GM21360 (cell line): Measurements from ENCODE around the gene MORN4.
"Not testable (repeated sequence)": the region's sequence is repeated elsewhere in the genome, so short reads cannot be mapped to it uniquely, and the experiment has no call there.

Source experiments
- ATAC-seq: cut with Tn5 transposase; IDR thresholded peaks from one replicate; pipeline ENCODE4 v1.9.1; 2021; ENCODE audit warnings: mild to moderate bottlenecking, moderate library complexity; ENCODE audit not compliant: unreplicated experiment

The MORN4 gene

DNA sequence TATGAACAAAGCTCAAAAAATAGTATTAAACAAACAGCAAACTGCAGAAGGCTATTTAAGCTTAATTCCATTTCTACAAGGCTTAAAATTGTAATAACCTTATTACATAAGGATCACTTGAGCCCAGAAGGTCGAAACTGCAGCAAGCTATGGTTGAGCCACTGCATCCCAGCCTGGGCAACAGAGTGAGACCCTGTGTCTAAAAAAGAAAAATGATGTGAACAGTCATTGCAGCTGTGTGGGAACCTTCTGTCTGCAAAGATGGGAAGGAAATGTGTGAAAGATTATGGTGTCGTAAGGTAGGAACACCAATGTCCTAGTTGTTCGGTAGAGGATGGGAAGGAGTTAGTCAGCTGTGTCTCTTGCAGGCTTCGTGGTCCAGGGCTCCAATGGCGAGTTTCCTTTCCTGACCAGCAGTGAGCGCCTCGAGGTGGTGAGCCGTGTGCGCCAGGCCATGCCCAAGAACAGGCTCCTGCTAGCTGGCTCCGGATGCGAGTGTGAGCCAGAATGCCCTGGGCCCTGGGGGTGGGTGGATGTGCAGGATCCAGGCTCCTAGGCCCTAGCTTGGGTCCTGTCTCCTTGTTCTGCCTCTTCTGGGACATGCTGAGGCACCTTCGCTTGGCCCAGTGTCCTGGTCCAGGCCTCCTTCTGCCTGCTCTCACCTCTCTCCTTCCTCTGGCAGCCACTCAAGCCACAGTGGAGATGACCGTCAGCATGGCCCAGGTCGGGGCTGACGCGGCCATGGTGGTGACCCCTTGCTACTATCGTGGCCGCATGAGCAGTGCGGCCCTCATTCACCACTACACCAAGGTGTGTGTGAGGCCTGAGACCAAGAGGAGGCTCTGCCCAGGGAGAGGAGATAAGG lies 34.7 kb downstream of the MORN4 start:
- no peak for ATAC-seq

DNA sequence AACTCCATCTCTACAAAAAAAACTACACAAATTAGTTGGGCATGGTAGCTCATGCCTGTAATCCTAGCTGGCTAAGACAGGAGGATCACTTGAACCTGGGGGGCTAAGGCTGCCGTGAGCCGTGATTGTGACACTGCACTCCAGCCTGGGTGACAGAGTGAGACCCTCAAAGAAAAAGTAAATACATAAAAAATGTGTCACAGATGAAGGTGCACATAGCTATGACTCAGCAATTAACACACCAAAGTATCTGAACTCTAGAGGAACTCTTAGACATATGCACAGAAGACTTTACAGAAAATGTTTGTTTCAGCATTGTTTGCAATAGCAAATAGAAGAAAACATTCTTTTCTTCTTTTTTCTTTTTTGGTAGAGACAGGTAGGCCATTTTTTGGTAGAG lies 35.5 kb downstream of the MORN4 start:
- no peak for ATAC-seq

DNA sequence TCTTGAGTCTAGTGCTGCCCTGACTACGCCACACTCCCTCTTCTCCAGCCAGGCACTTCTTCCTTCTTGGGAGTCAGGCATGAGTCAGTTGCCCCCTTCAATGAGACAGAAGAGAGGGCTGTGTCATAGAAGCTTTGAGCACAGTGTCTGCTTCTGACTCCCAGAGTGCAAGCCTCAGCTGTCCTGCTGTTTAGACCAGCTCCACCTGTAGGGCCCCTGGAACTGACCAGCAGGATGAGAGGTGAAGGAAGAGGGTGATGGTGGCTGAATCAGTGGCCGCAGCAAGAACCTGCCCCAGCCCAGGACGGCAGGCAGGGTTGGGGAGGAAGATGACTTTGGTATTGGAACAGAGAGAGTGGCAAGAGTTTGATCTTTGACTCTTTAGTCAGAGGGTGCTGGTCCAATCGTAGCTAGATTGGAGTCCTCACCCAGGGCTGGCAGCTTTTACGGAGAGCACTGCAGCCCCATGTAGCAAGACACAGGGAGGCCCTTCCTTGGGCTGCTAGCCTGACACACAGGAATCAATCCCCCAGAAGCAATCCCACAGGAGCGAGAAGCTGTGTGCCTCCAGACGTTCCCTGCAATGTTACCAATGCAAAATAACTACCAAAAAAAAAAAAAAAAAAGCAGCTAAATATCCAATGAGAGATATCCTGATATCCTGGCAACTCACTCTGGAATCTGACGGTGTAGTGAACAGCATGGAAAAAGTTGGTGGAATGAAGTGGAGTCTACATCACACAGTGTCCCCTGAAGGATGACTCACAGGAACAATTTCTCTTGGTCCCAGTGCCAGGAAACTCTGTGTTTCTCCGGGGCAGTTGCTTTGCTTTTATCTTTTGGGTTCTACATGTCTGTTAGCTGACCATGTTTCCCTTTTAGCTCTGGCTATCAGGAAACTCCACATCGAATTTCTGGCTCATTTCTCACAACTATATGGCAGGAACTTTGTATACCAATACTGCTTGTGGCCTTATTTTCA lies 36.9 kb downstream of the MORN4 start:
- no peak for ATAC-seq

DNA sequence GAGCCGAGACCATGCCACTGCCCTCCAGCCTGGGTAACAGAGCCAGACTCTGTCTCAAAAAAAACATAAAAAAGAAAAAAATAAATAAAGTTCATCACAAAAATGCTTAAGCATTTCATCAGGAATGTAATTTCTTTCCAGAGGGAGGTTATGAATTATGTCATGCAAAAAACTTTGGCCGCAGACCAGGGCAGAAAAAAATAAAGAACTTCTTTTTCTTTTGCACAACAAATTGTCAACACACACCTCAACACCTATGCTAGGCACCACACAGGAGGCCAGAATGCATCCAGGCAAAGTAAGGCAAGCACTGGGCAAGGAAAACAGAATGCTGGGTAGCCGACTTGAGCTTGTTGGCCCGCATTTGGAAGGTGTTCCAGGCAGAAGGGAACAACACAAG lies 39.9 kb downstream of the MORN4 start:
- ATAC-seq, result no peak

DNA sequence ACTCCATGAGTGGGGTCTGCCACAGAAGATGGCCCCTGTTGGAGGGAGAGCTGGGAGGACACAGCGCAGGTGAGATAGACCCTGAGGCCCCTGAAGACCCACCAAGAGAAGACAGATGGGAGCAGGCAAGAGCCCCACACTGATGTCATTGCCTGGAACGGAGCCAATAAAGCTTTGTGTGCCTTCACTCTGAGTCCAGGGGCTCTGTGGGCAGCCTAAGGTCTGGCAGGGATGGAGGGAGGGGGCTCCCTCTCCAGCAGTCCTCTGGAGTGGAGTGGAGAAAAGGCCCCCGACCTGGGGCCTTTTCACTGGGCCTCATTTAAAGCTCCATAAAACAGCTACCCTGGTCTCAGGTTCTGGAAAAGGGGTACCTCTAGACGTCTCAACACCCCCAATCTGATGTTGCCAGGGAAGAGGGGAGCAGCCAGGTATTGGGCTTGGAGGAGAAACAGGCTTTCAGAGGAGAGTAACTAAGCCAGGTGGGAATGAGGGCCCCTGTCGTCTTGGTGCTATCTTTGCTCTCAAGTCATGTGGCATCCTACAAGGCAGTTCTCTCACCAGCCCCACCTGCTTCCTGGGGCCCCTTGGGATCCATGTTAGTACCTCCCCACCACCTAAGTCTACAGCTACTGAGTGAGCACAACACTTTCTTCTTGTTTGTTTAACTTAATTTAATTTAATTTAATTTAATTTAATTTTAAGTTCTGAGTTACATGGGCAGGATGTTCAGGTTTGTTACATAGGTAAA lies 42.4 kb downstream of the MORN4 start:
- no peak for ATAC-seq

DNA sequence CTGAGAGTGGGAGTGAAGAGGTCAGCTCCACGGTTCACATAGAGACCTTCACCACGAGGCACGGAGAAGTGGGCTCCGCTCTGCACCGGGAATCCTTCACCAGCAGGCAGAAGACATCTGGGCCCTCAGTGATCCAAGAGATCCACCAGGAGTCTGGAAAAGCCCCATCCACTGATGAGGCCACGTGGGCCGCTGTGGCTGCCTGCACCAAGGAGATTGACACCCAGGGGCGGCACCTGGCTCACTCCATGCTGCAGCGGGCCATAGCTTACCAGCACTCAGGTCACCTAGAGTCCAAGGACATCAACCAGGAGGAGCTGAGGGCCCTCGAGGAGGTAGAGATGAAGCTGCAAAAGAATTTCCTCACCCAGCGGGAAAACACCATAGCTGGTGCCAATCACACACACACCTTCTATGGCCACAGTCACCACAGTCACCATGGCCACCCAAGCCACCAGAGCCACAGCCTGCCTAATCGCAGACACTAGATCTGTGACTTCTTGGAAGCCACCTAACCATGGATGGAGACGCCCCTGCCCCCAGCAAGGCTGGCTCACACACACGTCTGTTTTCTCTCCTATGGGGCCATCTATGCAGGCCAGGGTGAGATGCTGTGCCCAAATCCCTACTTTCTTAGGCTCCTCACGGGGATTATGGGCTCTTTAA lies 43.1 kb downstream of the MORN4 start:
- no peak for ATAC-seq

DNA sequence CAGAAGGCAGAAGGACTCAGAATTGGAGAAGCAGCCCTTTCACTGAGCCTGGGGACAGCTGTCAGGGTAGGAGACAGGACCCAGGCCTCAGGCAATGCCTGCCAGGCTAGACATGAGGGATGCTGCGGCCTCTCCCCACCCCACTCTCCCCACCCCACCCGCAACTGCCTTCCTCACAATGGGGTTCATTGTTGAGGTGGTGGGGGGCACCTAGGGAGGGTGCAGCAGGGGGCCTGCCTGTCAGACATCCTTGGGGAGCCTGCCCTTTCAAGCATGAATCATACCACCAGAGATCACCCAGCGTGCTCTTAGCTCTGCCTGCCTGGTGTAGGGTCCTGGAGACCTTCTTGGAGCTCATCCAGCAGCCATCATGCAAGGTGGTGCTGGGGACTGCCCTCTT lies 43.8 kb downstream of the MORN4 start, which contains the start of gene C10orf62:
C10orf62 (plus strand) TSS at position 243 of the 400 bp plus-strand sequence. CDS start 177 bp downstream, outside the sequence.
- ATAC-seq, result no peak

DNA sequence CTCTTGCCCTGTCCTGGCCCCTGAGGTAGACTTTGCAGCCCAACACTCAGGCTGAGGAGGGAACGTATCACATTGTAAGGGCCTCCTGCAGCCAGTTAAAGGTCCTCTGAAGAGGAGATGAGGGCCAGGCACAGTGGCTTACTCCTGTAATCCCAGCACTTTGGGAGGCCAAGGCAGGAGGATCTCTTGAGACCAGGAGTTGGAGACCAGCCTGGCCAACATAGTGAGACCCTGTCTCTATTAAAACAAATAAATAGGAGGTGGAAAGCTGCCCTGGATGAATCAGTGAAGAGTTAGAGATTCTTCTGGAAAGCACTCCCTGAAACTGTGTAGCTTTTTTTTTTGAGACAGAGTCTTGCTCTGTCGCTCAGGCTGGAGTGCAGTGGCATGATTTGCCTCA lies 46.1 kb downstream of the MORN4 start:
- ATAC-seq, result no peak

DNA sequence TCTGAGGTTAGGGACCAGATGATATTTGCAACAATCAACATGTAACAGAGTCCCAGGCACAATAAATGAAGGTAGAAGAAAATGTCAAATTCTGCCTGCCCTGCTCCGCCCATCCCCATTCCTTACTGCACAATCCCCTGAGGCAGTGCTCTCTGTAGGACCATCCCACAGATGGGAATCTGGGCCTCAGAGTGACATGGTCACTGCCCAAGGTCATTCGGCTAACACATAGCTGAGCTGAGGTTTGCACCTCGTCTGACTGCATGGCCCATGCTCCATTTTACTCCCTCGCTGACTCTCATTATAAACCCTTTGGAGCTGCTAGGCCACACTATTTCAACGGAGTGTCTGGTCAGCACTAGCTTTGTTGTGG lies 47.9 kb downstream of the MORN4 start:
- no peak for ATAC-seq

DNA sequence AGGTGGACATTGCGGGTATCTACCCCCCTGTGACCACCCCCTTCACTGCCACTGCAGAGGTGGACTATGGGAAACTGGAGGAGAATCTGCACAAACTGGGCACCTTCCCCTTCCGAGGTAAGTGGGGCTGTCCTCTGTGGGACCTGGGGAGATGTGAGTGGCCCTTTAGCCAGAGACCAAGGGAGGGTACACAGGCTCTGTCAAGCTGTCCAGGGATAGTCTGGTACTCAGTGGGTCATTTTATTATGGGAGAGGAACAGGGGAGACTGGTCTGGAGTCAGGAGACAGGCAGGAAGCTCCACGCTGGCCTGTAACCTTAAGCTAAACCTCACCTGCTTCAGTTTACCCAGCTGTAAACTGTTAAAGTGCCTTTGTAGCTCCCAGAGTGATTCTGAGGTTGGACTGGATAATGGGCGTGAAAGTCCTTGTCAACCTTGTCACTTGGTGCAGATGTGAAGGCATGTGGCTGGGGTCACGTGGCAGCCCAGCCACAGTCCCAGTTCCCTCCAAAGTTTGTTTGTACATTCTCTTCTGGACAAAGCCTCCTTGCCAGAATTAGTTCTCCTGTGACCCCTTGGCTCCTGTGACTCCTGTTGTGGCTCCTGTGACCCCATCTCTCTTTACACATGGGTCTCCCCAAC lies 48.4 kb downstream of the MORN4 start:
- no peak for ATAC-seq

DNA sequence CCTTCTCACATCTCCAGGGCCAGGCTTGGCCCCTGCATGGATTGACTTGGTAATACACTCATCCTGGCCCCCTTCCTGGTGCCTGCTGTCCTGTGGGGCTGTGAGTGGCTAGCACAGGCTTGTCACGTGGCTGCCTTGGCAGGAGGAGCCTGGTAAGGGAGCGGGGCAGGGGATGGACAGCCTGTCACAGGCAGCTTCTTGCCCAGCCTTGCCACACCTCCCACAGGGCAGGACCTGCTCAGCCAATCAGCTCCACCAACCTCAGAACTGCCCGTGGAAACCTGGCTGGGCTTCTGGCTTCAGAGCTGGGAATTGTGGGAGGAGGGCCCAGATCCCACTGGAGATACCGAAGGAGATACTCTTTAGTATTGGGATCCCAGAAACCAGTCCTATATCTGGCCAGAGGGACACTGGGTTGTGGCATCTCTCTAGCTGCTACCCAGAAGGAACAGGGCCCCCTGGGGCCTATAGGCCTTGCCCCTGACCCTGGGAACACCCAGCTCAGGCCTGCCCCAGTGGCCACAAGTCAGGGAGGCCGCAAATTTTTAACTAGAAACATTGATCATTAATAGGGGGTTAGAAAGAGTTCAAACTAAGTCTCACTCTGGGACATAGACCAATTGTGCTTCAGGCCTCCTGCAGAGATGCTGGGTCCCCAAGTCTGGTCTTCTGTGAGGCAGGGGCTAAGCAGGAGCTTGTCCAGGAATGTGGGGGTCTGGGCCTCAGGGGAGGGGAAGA lies 49.1 kb downstream of the MORN4 start, which contains the start of gene HOGA1:
HOGA1 (plus strand) TSS at position 330 of the 738 bp plus-strand sequence; CDS start at position 645, 315 bp downstream.
- no peak for ATAC-seq

DNA sequence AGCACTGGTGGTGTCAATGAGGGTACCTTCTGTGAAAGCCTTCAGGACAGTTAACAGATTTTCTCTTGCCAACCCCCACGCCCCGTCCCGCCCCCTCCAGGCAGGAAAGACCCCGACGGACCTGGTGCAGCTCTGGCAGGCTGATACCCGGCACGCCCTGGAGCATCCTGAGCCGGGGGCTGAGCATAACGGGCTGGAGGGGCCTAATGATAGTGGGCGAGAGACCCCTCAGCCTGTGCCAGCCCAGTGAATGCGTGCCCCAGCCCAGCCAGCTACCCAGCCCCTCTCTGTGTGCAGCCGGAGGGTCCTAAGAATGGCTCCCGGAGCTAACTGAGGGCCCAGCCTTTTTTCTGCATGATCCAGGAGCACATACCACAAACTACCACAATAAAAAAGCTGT lies 49.8 kb downstream of the MORN4 start:
- no peak for ATAC-seq

DNA sequence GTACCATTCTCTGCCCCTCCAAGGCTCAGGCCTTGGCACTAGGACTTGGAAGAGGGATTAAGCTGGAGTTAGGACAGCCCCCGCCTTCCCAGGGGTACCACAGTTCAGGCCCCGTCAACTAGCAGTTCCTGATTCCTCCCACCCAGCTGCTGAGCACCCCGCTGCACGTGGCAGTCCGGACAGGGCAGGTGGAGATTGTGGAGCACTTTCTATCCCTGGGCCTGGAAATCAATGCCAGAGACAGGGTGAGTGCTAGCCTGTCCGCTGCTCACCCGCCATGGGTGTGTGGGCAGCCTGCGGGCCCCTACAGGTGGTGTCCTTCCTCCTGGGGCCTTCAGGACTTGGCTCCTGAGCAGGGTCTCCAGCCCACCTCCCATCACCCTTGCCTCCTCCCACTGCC lies 51.1 kb downstream of the MORN4 start:
- no peak for ATAC-seq

DNA sequence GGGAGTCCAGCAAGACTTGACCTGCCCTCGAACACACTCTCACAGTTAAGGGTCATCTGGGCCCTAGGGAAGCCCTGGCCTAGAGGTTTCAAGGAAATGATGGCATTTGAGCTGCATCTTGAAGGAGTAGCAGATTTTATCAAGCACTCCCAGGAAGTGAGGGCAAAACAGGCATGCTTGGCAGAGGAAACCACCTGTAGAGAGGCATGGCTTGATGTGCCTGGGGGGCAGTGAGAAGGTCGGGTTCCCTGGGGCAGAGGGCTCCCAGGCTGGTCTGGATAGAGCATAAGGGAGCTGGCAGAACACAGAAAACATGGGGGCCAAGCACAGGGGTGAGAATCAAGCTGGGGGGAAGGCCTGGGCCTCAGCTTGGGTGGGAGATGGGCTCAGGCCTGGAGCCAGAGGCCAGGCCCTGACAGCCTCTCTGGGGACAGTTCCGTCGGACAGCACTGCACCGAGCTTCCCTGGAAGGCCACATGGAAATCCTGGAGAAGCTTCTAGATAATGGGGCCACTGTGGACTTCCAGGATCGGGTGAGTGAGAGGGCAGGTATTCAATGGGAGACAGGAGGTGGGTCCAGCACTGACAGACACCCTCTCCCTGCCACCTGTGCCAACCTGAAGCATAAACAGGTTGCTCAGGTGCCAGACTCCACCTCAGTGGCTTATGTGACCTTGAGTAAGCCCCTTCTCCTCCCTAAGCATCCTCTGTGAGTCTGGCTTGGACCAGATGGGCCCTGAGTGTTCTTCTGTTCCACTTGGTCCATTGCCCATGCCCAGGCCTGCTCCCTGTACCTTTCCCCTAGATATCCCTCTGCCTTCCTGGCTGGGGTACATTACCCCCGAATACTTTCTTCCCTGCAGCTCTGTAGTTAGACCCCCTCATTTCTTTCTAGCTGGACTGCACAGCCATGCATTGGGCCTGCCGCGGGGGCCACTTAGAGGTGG lies 52.6 kb downstream of the MORN4 start:
- ATAC-seq, result no peak

DNA sequence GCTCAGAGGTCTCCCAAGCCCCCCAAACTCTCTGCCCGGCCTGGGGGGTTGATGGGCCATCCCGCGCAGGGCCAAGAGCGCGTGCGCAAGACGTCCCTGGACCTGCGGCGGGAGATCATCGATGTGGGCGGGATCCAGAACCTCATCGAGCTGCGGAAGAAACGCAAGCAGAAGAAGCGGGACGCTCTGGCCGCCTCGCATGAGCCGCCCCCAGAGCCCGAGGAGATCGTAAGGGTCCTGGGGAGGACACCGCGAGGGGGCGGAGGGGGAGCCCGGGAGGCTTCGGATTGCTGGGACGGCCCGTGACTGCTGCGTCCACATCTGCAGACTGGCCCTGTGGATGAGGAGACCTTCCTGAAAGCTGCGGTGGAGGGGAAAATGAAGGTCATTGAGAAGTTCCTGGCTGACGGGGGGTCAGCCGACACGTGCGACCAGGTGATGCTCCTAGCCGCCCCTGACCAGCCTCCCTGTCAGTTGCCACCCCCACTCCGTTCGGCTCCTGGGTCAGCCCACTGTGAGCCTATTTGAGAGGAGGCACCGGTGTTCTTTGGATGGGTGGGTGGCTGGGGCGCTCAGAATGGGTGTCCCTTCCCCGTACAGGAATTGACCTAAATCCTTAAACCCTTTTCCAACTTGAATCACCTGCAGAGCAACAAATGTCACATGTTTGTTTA lies 55.0 kb downstream of the MORN4 start:
- no peak for ATAC-seq

DNA sequence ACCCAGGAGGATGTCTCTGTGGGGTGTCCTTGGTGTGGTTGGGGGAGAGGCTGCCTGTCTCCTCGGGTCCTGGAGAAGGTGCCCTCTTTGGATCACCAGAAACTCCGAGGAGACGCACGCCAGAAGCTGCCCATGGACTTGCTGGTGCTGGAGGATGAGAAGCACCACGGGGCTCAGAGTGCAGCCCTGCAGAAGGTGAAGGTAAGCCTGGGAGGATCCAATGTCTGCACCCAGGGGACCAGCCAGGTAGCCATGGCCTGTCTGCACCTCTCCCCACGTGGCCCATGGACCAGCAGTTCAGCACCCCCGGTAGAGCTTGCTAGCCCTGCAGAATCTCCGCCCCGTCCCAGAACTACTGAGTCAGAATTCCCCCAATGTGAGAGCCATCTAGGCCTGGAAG lies 55.6 kb downstream of the MORN4 start:
- ATAC-seq, result no peak

DNA sequence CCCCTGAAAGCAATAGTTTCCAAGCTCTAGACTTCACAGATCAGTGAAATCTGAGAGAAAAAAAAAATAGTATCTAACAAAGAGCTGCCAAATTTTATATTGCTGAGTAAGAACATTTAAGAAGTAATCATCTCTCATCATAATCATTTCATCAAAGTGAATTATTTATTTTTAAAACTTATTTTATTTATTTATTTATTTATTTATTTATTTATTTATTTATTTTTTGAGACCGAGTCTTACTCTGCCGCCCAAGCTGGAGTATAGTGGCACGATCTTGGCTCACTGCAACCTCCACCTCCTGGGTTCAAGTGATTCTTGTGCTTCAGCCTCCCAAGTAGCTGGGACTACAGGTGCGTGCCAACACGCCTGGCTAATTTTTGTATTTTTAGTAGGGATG lies 56.8 kb downstream of the MORN4 start:
- not testable (repeated sequence) for ATAC-seq
